NCI-H2171 (cell line): Measurements from ENCODE around the gene GBP2.
"Not testable (repeated sequence)": the region's sequence is repeated elsewhere in the genome, so short reads cannot be mapped to it uniquely, and the experiment has no call there.

ENCODE experiments used
- DNase-seq: peaks from one replicate; lab custom pipeline; 2025; lab: John Stamatoyannopoulos, UW

GBP2 gene

DNA sequence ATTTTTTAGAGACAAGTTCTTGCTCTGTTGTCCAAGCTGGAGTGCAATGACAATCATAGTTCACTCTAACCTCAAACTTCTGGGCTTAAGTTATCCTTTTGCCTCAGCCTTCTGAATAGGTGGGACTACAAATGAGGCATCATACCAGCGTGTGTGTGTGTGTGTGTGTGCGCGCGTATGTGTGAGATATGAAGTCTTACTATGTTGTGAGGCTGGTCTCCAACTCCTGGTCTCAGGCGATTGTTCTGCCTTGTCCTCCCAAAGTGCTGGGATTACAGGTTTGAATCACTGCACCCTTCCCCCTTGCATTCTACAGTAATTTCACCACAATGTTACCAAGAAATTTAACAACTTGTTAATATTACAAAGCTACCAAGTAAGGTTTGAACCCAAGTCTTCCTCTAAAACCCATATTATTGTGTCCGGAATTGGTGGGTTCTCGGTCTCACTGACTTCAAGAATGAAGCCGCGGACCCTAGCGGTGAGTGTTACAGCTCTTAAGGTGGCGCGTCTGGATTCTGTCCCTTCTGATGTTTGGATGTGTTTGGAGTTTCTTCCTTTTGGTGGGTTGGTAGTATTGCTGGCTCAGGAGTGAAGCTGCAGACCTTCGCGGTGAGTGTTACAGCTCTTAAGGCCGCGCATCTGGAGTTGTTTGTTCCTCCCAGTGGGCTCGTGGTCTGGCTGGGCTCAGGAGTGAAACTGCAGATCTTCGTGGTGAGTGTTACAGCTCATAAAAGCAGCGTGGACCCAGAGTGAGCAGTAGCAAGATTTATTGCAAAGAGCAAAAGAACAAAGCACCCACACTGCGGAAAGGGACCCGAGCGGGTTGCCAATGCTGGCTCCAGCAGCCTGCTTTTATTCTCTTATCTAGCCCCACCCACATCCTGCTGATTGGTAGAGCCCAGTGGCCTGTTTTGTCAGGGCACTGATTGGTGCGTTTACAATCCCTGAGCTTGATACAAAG, 970 bp upstream of the GBP2 start:
- DNase-seq, result not testable (repeated sequence)

DNA sequence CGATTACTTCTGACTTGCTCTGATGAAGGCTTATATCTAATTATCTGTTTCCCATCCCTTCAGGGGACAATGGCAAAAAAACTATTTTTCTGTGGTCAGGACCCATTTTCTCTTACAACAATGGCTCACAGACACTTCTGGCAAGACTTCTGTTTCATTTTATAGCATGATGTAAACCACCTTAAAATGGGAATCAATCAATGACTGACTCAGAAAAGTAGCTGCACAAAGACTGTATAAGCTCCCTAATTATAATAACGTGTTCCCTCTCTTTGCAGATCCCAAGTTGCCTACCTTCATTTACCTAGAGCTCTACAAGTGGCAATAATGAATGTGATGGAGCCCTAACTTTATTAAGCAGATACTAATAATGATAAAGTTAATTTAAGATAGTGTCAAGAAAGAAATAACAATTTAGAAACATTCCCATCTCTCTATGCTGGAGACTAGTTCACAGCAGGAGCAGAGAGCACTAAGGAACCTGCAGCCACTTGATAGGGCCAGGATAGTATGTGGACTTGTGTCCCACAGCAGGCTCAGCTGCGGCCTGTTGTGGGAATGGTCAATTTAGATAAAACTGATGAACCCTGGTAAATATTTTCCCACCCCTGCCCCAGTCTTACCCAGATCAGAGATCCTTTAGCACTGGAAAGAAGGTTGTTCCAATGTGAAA, 538 bp downstream of the GBP2 start:
- no peak for DNase-seq

DNA sequence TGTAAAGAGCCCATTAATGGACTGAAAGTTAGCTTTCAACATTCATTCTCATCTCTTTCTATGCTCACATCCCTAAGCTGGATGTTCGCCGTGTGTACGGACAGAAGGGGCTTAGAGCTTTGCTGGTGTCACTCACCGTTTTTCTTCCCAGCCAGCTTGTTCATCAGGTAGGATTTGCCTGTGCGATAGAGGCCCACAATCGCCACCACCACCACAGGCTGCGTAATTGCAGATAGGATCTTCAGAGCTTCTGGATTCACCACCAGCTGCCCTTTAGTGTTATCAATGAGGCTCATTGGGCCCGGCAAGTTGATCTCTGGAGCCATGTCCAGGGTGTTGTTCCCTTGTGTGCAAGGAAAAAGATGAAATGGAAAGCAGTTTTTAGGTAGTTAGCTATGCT, 4.3 kb downstream of the GBP2 start:
- DNase-seq, result no peak

DNA sequence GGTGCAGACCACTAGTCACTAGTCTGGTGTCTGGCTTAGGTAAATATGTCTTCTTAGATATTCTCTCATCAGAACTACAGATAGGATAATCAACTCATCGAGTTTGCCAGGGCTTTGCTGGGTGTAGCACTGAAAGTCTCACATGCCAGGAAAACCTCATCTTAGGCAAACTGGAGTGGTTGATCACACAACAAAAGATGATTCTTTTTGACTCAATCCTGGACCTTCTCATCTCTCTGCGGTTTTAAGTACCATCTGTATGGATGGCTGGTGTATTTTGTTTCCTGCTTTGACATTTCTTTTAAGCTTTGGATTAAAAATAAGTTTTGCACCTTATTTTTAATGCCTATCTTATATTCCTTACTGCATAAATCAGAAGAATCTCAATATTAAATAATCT, 11.3 kb downstream of the GBP2 start:
- no peak for DNase-seq

DNA sequence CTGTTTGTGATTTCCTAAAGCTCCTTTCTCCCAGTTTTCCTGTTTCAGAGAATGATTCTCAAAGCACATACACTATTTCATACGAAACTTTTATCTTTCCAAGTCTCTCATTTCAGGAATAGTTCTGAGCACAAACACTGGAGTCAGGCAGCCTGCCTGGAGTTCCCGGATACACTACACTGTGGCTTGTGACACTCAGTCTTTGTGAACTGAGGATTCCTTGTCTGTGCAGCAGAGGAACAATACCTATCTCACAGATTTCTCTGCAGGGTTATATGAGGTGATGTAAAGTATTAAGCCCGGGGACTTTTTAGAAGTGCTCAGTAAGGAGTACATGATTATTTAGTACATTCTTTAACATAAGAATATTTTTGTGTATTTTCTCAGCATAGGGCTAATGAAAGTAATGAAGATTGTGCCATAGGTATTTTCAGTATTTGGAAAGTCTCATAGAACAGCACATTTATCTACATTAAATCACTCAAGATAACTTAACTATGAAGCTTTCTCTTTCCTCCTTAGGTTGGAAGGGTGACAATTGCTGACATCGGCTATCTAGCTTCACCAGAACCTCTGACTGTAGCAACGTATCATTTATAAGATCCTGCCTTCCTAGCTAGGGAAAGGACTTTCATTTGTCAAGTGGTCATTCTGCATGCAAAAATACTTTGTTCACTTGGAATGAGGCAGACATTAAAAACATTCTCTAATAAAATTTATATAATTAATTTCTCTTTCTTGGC, 12.9 kb downstream of the GBP2 start:
- no peak for DNase-seq

DNA sequence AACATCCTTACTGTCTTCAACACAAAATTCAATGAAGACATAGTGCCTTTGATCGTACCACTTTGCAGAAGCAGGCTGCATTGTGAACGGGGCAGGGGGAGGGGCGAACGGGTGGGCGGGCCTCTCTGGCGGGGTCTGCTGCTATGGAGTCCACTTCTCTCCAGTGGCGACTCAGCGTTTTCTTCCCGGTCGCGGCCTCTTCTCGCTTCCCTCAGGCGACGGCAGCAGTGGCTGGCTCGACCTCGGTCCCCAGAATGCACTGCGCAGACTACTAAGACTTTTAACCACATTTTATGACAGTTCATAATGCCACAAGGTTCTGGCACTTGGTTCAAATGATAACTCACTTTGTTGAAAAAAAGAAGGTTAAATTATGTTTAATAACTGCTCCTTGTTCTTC, 21.2 kb downstream of the GBP2 start:
- no peak for DNase-seq

DNA sequence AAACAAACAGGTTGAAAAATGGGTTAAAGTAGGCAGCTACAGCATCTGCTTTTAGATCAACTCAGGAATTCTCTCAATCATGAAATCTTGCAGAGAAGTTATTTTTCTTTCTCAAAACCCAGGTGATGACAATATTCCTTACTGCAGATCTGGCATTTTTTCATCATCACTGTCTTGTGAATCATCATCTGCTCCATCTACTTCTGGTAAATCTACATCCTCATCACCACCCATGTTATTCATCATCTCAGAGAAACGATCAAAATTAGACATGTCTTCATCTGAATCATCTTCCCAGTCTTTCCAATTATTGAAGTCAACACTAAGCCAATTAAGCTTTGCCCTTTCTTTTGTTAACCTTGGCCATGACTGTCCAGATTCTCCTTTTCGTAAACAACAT, 21.8 kb downstream of the GBP2 start:
- no peak for DNase-seq

DNA sequence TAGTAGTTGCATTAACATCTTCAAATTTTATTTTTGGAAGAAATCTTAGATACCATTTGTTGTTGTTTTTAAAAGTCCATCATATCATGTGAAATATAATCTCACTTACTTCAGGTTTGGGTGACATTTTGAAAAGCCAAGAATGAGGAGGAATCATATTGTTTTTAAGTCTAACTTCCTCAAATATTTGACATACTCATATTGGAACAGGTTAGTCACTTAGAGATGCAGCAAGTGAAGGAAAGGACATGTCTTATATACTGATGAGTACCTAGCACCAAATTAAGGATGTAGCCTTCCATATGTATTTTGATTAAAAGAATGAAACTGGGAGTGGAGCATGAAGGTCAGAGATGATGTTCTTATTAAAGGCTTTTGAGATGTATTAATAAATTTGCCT, 23.9 kb downstream of the GBP2 start:
- DNase-seq, result no peak

DNA sequence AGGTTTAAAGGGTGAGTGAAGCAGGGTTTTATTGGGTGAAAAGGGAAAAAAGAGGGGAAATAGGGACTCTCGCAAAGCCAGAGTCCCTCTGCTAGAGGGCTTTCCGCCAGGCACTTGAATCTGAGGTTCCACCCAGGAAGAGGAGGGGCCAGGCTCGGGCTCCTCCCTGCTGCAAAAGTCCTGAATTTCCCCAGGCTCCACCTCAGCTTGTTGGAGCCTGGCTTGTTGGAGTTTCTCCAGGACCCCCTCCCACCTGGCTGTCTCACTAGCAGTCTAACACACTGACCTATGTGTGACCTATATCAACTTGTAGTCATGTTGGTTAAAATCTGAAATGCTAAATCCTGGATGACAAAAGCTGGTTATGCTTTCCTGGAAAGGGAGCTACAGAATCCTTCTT, 25.5 kb downstream of the GBP2 start:
- no peak for DNase-seq

DNA sequence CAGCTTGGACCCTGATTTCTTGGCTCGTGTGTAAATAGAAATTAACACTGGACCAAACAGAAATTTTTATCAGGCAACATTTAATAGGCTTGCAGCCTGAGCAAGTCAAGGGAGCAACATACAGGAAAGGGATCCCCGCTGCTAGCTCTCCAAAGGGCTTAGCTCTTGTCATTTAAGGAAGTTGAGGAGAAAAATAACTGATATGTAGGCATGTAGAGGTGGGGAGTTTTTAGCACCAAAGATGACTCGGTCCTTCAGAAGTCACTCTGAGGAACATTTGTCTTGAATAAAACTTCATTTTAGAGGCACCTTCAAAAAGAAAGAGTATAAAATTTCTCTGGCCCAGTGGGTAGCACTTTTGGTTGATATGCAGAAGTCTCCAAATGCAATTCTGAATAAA, 27.1 kb downstream of the GBP2 start:
- DNase-seq, result no peak

DNA sequence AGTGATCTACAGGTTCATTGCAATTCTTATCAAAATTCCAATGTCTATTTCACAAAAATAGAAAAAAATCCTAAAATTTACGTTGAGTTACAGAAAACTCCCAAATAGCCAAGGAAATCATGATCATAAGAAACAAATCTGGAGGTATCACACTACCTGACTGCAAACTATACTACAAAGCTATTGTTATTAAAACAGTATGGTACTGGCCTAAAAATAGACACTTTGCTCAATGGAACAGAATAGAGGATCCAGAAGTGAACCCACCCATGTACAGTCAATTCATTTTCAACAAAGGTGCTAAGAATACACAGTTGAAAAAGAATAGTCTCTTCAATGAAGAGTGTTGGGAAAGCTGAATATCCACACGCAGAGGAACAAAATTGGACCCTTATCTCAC, 30.2 kb downstream of the GBP2 start:
- no peak for DNase-seq

DNA sequence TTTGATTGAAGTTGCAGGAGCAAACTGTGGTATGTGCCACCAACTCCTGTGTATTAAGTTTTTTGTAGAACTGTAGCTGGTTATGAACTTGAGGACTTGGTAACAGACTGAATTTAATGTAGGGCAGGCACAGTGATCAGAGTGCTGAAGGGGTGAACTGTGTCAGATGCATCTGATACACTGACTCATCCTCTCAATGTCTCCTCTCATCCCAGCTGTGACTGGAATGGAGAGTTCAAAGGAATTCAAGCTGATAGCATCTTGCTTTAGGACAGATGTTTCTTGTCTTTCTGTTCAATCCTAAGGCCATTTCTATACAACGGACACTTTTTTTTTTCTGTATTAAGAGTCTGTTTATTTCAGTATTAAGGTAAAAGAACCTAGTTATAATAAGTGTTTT, 36.0 kb downstream of the GBP2 start:
- DNase-seq, result no peak

DNA sequence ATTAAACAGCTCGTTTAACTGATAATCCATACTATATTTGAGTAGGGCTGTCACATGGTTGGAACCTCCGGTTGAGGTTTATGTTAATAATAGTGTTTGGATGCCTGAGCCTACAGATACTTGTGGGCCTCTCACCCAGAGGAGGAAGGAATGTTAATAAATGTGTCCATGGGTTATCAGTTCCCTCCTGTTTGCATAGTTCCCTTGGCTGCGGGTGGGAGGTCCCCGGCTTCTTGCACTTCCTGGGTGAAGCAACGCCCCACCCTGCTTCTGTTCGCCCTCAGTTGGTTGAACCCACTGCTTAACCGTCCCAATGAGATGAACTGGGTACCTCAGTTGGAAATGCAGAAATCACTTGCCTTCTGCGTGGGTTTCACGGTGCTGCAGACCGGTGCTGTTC, 37.3 kb downstream of the GBP2 start:
- DNase-seq, result no peak

DNA sequence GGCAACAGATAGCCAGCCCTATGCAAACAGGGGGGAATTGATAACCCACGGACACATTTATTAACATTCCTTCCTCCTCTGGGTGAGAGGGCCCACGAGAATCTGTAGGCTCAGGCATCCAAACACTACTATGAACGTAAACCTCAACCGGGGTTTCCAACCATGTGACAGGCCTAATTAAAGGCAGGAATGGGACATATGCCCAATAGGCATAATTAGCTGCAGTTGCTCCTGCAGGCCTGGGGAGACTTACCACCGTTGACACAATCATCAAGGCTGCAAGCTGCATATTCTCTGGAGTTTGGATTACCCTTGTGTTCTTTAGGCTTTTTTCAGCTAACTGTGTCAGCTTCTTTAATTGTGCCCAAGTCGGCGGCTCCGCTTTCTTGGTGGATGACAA, 38.7 kb downstream of the GBP2 start:
- DNase-seq, result no peak

DNA sequence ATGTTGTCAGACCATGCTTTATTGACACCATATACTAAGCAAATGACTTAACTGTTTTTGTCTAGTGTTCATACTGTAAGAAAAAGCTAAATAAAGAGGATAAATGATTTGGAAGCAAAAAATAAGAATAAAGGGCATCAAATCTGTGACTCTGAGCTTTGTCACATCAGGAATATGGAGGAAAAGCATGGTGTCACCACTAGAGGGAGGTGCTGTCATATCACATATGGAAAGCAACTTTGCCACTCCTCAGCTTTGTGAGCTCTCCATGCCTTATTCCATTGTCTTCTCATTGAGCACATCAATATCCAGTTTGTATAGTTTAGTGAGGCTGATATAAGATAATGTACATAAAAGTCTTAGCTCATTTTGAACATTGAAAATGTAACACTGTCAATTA, 40.1 kb downstream of the GBP2 start:
- DNase-seq, result no peak

DNA sequence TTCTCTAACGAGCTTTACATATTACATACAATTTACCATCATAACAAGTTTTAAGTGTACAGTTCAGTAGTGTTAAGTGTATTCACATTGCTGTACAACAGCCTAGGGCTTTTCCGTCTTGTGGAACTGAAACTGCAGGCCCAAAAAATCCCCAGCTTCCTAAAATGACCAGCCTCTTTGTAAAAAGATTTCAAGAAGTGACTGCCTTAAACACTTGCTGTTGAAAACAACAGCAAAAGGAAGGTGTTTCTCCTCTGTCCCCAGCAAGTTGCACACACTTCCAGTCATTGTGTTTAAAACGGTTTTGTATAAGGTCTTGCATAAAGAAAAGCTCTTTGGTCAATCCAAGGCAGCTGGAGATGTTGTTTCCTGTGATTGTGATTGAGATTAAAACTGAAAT, 44.9 kb downstream of the GBP2 start:
- DNase-seq, result no peak

DNA sequence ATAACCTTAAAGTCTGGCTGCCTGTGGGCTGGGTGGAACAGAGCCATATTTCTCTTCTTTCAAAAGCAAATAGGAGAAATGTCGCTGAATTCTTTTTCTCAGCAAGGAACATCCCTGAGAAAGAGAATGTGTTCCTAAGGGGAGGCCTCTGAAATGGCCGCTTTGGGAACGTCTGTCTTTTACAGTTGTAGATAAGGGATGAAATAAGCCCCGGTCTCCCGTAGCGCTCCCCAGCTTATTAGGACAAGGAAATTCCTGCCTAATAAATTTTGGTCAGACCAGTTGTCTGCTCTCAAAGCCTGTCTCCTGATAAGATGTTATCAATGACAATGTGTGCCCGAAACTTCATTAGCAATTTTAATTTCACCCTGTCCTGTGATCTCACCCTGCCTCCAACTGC, 45.8 kb downstream of the GBP2 start:
- DNase-seq, result not testable (repeated sequence)

DNA sequence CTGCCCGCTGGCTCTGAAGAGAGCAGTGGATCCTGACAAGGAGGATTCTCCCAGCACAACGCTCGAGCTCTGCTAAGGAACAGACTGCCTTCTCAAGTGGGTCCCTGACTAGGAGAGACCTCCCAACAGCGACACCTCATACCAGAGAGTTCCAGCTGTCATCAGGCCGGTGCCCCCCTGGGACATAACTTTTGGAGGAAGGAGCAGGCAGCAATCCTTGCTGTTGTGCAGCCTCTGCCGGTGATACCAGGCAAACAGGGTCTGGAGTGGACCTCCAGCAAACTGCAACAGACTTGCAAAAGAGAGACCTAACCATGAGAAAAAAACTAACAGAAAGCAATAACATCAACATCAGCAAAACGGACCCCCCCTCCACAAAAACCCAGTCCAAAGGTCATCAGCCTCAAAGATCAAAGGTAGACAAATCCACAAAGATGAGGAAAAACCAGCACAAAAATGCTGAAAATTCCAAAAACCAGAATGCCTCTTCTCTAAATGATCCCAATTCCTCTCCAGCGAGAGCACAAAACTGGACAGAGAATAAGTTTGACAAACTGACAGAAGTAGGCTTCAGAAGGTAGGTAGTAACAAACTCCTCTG, 53.3 kb downstream of the GBP2 start:
- DNase-seq, result not testable (repeated sequence)

DNA sequence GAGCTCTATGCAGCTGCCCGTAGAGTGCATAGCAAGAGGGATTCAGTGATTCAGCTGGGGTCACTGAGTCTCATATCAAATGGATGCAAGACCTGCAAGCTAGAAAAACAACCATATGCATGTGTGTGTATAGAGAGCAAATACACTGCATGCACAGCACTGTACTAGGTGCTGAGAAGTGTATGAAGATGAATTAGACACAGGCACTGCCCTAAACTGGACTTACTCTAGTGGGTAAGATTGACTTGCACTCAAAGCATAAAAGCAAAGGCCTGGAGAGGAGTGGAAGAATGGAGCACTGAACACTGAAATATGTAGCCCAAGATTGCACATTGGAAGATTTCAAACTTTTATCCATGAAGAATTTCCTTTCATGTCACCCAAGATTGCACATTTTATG, 55.4 kb downstream of the GBP2 start:
- DNase-seq, result no peak

DNA sequence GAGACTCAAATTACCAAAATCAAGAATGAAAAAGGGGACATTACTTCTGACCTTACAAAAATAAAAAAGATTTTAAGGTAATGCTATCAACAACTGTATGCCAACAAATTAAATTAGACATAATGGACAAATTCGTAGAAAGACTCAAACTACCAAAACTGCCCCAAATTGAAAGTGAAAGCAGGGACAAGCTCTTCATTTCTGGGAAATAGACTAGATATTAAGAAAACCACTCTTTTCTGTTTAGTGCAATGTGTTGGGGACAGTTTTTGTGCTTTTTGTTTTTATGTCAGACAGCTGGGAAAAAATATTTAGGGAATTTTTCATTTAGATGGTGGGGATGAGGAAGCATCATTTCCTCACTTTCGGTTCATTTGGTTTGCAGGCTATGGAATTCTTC, 56.0 kb downstream of the GBP2 start:
- DNase-seq, result no peak

DNA sequence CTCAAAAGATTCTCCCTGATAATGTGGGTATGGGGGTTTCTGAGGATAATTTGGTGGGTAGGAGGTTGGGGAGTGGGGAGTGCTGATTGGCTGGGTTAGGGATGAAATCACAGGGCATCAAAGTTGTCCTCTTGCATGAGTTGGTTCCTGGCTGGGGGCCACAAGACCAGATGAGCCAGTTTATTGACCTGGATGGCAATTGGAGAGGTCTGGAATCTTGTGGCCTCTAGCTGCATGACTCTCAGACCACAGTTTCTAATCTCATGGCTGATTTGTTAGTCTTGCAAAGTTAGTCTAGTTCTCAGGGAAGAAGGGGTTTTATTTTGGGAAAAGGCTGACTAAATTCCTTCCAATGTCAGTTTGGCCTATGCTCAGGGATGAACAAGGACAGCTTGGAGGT, 57.6 kb downstream of the GBP2 start:
- DNase-seq, result no peak

DNA sequence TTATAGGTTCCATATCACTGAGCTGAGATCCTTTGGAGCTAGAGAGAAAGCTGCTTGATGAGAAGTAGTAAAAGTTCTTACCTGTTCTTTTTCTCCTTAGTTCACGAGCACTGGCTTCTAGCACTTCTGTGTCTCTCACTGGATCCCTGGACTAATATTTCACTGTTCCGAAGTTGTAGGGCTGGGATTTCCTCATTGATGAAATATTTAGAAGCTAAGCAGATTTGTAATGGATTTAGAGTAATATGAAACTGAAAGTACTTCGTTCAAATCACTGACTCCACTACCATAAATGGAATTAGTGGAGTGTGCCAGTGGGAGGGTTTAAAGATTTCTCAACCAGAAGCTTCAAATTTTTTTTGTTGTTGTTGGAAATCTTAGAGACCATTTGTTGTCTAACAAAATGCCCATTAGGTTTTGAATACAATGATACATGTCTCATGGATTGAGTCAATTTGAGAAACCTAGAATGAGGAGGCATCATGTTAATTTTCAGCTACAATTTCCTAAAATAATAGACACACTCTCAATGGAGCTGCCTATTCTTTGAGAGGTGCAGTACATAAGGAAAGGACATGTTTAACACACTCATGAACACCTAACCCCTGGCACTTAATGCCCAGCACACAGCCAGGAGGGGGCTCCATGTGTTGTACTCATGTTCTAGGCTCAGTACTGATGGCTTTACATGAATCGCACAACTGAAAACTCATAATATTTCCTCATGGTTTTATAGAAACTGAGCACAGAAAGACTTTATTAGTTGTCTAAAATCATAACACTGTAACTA, 60.6 kb downstream of the GBP2 start, which contains the start of gene GBP1:
GBP1 (minus strand) TSS at position 130 of the 790 bp plus-strand sequence. CDS start 1,974 bp downstream, outside the sequence.
- DNase-seq, result no peak
